ENCODE measurements around the gene MRPS23.

MRPS23 gene

DNA sequence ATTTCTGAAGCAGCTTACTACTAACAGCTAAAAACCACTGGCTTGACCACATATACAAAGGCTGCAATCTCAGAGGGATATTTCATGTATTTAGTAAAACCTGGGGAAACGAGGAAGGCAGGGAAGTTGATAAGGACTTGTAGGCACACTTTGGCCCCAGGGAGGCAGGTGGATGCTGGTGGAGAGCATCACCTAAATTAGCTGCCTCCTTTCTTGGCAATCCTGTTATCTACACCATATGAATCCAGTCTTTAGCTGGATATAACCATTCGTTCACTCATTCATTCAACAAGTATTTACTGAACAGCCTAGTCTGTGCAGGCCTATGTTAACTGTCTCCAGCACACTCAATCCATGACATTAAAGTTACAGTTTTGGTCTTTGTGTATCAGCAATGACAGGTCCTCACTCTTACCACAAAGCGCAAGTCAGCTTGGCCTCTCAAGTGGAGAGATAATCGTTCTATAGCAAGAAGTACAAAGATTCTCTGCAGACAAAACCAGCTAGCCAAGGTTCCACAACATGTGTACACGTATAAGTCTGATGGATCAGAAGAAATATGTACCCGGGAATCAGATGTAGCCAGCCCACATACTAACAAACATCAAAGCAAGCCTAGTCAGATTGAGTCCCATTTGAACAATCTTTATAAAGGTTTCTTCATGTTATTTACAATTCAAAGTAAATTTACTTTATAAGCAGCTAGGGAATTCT, 10.8 kb downstream of the MRPS23 start:
- TF ChIP-seq CTCF (conservative IDR thresholded peaks at IDR 0.05; ENCODE audit: control insufficient read depth, insufficient read depth, low read depth, low read length) = no peak
- H3K4me3 ChIP-seq (ENCODE audit: control insufficient read depth, low read depth, low read length) = no peak overlapping the region

DNA sequence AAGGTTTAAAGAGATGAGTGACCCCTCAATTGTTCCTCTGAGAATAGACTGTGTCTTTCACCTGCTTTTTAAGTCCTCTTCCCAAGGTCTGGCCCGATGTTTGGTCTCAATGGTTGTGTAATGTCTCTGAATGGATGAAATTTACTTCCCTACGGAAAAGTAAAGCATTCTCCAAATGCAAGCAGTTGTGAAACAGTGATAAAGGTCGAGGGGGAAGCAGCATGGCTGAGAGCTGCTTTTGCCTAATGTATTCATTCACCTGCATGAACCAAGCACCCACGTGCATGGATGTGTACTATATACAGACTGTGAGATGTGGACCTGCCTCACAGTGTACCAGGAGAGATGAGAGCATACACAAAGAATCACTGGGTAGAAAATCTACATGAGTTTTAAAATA, 11.4 kb downstream of the MRPS23 start:
- no peak for DNase-seq (ENCODE audit: low read depth)
- no peak for TF ChIP-seq CTCF (conservative IDR thresholded peaks at IDR 0.05; ENCODE audit: control insufficient read depth, insufficient read depth, low read depth, low read length)
- no peak overlapping the region for H3K4me3 ChIP-seq (ENCODE audit: control insufficient read depth, low read depth, low read length)

More for the DNA sequence above, 10.8 kb downstream of the MRPS23 start:
- DNase-seq (ENCODE audit: low read depth) = no peak

DNA sequence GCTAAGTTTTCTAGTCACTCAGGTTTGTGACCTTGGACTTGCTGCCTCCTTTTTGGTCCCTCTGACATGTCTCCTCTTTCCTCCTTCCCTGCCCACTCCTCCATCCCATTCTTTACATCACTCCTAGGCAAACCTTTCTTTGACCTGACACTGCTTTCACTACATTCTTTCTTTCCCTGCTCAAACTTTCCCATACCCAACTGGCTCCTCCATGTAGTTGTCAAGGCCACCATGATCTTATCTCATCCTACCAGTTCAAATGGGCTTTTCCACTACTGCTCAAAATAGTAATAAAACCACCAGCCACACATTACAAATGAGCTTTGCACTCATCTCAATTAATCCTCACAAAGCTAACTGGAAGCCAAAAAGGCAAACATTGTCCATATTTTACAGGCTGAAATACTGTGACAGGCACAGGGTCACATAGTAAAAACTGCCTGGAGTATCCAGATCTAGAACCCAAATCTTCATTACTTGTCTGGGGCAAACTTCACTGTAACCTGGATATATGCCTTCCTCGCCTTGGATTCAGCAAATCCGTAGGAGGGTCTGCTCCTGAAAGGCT, 14.4 kb downstream of the MRPS23 start:
- DNase-seq (ENCODE audit: low read depth) = no peak
- no peak overlapping the region for H3K4me3 ChIP-seq (ENCODE audit: control insufficient read depth, low read depth, low read length)
- TF ChIP-seq CTCF (conservative IDR thresholded peaks at IDR 0.05; ENCODE audit: control insufficient read depth, insufficient read depth, low read depth, low read length) = no peak

GRCh38 chr17:57834146-57834741, 15.6 kb downstream of the MRPS23 start:
- no peak overlapping the region for H3K4me3 ChIP-seq (ENCODE audit: control insufficient read depth, low read depth, low read length)
- TF ChIP-seq CTCF (conservative IDR thresholded peaks at IDR 0.05; ENCODE audit: control insufficient read depth, insufficient read depth, low read depth, low read length) = no peak
- DNase-seq (ENCODE audit: low read depth) = peak; percentile 27

DNA sequence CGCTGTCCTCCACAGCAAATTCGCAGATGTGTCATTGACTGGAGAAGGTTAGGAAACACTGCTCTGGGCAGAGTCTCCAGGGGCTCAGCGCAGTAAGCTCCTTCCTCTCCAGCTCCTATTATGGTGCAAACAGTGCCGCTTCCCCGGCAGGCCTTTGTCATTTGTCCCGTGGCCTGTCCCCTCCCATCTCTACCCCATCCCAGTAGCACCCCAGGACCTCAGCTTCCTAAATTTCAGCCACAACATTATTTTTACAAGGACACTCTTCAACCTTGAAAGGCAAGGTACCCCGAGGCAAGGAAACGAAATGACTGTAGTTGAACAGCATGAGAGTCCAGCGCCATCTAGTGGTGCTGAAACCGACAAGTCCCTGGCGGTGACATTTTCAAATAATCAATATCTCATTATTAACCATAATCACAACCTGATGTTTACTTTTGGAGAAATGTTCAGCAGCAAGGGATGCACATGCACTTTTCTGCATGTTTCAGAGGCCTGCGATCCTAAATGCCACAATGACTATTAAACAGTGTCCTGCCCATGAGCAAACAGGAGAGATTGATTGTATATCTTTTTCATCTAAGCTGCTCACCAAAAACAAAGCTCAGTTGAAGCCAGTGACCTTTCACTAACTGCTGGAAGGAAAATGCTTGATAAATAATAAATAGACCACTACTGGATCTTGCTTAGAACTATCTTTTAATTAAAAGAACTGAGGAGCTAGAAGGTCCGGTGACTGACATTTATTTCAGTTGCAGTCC, 16.5 kb downstream of the MRPS23 start:
- peak; percentile 77 for DNase-seq (ENCODE audit: low read depth)
- peak overlapping the region; percentile 48 for H3K4me3 ChIP-seq (ENCODE audit: control insufficient read depth, low read depth, low read length)
- peak; percentile 98 for TF ChIP-seq CTCF (conservative IDR thresholded peaks at IDR 0.05; ENCODE audit: control insufficient read depth, insufficient read depth, low read depth, low read length)

GRCh38 chr17:57832314-57833178, 17.3 kb downstream of the MRPS23 start:
- DNase-seq (ENCODE audit: low read depth) = no peak
- TF ChIP-seq CTCF (conservative IDR thresholded peaks at IDR 0.05; ENCODE audit: control insufficient read depth, insufficient read depth, low read depth, low read length) = no peak
- H3K4me3 ChIP-seq (ENCODE audit: control insufficient read depth, low read depth, low read length) = peak overlapping the region; percentile 48
